Activated T-helper 1 cell treated with anti-CD3 and anti-CD28 coated beads, Interleukin-2, amount 50 U/mL, for 16 hours (primary cell): ENCODE measurements around the gene CEP170B.
"Not testable (repeated sequence)": the region's sequence is repeated elsewhere in the genome, so short reads cannot be mapped to it uniquely, and the experiment has no call there.

ENCODE experiments used
- DNase-seq, 2 donors: peaks; one replicate each; pipeline ENCODE4 v3.0.0-alpha.2; 2020; ENCODE audit warnings: low read depth in 1 of 2, low spot score in 1 of 2

Gene CEP170B

DNA sequence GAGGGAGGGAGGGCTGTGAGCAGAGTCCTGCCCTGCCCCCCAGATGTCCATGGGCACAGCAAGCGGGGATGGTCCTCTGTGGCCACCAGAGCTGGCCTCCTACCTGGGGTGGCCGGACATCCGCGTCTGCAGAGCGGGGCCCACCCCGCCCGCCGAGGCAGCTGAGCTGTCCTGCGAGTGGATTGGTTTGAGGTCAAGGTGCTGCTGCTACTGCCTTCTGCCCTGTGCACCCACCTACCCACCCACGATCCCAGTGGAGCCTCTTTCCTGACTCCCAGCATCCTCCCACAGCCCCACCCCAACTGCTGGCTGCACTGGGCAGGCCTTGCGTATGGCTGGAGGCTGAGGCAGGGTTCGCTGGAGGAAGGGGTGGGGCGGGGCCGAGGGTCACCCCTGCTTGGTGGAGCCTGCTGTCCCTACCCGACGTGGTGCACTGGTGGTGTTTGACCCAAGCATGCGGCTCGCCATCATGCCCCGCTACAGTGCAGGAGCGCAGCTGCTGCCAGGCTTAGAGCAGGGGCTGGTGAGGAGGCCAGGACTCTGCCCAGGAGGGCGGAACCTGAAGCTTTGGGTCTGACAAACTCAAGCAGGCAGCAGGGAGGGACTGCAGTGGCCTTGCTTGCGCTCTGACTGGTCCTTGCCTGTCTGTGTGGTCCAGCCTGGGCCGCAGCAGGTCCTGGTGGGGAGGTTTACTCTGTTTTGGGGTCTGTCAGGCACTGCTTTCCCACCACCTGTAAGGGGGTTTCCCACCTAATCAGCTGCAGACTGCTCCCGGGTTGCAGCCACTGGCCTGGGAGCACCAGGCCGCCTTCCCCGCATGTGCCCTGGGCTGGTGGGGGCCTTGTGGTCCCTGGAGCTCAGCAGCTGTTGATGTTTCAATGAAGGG is 23.7 kb downstream of the CEP170B start:
- no peak for DNase-seq

DNA sequence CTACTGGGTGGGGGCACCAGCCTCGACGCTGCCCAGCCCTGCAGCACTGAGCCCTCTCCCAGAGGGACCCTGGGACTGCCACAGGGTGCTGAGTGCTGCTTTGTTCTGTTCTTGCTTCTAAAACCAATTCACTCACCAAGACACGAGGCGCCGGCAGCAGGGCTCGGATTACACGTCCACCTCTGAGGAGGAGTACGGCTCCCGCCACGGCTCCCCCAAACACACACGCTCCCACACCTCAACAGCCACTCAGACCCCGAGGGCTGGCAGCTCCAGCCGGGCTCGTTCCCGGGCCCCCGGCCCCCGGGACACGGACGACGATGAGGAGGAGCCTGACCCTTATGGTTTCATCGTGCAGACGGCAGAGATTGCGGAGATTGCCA is 24.3 kb downstream of the CEP170B start:
- DNase-seq: no peak

- not testable (repeated sequence) for DNase-seq
These were observed 25.2 kb downstream of the CEP170B start for GRCh38 chr14:104890292-104890691.

DNA sequence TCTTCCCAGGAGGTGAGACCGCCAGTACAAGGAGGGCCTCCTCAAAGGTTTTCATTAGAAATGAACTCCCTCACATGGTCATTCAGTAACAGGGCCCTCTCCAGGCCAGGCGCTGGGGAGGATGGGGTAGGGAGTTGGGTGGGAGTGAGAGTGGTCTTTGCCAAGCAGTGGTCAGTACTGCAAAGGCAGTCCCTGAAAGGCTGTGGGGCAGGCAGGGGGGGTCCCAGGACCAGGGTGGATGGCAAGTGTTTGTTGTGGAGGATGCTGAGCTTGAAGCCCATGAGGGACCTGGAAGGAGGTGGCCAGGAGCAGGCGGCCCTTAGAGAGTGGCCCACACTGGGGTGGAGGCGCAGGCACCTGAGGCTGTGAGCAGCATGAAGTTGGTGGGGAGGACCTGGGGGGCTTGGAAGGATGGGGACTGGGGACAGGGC is 26.1 kb downstream of the CEP170B start:
- DNase-seq: no peak

GRCh38 chr14:104891664-104892530 is 26.8 kb downstream of the CEP170B start:
- no peak for DNase-seq

- no peak for DNase-seq
These were observed 27.7 kb downstream of the CEP170B start for GRCh38 chr14:104892531-104893434.

- DNase-seq: no peak
These were observed 28.6 kb downstream of the CEP170B start for GRCh38 chr14:104893435-104894207.

DNA sequence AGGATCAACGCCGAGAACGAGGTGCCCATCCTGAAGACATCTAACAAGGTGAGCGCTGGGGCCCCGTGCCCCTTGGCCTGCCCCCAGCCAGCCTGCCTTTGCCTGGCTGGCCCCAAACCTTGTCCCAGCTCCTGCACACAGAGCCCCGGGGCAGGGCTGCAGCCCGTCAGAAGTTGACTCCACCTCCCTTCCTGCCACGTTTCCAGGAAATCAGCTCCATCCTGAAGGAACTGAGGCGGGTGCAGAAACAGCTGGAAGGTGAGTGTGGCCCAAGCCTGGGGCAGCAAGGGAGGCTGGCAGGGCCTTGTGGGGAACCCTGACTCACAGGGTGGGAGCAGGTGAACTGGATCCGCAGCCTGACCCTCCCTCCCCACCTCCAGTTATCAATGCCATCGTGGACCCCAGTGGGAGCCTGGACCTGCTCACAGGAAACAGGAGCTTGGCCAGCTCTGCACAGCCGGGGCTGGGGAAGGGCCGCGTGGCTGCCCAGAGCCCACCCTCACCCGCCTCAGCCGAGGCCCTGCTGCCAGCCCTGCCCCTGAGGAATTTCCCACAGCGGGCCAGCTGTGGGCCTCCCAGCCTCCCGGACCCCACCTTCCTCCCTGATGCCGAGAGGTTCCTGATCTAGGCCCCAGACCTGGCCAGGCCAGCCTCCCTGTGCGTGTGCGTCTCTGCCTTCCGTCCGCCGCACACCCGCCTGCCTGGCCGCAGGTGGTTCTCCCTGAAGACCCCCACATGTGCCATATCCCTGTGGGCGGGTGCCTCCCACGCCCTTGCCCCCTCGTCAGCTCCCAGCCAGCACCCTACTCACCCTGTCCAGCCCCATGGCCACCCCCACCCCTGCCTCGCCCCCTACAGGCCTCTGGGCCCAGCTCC is 29.5 kb downstream of the CEP170B start:
- no peak for DNase-seq

DNA sequence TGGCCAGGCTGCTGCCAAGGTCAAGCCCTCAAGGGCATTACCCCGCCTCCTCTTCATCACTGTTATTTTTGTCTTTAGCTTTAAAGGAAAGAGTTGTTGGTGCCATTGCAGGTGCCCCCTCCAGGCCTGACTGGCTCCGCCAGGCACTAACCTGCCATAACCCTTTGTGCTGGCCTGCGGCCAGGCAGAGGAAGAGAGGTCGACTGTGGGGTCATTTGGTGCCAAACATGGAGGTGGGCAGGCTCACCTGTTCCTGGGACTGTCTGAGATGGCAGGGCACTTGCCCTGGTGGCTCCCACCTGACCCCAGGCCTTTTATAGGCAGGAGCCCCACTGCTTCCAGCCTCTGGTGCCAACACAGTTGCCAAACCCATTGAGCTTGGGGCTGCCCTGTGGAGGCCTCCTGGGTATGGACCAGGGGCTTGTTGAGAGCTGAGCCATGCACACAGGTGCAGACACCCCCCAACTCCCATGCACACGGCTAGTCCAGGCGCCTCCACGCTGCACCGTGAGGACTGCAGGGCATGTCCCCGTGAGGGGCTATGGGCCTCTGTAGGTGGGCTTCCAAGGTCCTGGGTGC is 30.2 kb downstream of the CEP170B start:
- no peak for DNase-seq

- no peak for DNase-seq
These were observed 31.0 kb downstream of the CEP170B start for GRCh38 chr14:104895786-104896661.

GRCh38 chr14:104897330-104898194 is 32.5 kb downstream of the CEP170B start:
- DNase-seq: no peak

DNA sequence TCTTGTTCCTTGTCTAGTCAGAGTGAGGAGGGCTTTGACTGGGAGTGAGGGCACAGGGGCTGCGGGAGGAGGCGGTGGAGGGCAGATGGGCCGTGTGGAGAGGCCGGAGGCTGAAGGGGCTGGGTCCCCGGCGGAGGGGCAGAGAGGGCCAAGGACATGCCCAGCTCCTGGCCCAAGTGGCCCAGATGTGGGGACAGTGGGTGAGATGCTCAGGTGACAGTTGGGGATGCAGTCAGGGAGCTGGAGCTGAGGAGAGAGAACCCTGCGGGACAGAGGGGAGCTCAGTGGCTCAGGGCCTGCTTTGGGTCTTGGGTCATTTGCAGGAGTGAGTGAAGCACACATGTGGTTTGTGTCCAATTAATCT is 33.1 kb downstream of the CEP170B start:
- DNase-seq: no peak

DNA sequence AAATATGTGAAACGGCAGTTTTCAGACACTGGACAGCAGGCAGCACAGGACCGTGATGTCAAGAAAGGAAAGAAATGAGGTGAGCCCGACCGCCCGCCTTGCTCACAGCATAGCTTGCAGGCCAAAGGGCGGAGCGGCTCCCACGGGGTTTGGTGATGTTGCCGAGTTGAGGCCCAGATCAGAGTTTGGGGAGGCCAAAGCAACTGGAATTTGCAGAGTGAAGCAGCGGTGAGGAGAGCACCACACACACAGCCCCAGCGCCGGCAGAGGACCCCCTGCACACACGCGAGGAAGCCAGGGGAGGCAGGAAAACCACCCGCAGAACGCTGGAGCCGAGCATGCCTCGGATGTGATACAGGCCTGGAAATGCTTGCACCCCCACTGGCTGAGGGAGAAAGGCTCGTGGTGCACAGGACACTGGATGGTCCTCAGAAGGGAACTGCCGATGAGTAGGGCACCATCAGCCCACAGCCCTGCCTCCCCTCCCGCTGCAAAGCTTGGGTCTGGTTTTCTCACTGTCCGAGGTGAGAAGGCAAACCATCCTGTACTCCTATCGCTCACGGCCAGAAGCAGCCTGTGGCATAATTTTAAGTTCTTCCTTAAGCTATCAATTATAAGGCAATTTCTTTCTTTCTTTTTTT is 33.9 kb downstream of the CEP170B start:
- no peak for DNase-seq

DNA sequence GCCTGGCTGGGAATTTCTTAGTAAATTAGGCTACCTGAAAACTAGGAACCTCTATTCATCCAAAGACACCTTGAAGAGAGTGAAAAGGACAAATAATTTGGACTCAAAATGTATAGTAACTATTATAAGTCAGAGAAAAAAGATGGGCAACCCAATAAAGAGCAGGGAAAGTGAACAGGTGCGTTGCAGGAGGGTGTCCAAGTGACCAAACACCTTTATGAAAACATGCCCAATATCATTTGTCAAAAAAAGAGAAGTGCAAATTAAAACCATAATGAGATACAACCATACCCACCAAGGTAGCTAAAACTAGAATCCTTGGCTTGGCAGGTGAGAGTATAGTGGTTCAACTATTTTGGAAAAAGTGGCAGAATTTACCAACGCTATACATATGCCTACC is 34.7 kb downstream of the CEP170B start:
- DNase-seq: no peak

DNA sequence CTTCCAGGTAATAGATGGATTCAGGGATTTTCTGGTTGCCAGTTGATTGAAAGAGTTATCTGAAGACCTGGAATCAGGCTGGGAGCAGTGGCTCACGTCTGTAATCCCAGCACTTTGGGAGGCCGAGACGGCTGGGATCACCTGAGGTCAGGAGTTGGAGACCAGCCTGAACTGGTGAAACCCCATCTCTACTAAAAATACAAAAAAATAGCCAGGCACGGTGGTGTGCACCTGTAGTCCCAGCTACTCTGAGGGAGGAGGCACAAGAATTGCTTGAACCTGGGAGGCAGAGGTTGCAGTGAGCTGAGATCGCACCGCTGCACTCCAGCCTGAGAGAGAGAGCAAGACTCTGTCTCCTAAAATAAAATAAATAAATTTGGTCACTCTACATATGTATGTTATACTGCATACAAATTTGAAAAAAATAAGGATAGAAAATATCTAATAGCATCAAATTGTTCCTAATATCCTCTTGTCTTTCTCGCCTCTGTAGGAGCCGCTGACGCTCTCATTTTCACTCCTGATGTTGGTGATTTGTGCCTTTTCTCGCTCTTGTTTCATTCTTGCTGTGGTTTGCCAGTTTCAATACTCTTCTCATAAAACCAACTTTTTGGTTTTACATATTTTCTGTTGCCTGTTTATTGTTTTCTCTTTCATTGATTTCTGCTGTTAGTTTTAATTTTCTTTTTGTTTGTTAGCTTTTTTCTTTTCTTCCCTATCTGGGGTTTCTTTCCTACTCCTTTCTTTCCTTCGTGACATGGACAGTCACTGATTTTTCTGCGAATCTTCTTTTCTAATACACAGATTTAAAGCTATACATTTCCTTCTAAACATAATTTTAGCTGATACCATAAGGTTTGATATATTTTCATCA is 35.8 kb downstream of the CEP170B start:
- no peak for DNase-seq

- DNase-seq: no peak
These were observed 38.9 kb downstream of the CEP170B start for GRCh38 chr14:104903990-104904389.
